Measurements from ENCODE around the gene ANKRD23.

DNA sequence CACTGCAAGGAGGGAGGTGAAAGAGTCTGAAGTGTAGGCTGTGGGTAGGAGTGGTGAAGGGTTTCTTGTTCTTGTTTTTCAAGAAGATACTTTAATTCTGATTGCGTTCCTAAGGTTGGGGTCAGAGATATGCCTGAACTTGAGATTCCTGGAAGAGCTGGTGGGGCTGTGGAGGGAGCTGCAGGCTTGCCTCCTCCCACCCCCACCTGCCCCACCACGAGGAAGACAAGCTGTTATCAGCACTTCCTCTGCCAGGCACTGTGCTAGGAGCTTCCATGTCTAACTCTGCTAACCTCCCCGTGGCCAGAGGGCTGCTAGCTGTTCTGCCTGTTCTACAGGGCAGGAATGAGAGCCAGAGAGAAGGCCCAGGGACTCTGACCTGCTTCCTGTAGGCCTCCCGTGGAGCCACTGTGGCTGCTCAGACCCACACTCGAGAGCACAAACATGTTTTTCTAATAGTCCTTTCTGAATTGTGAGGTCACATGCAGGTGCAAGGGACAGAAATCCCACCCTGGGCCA, 13.7 kb downstream of the ANKRD23 start:
- TF ChIP-seq, protein P1, sequence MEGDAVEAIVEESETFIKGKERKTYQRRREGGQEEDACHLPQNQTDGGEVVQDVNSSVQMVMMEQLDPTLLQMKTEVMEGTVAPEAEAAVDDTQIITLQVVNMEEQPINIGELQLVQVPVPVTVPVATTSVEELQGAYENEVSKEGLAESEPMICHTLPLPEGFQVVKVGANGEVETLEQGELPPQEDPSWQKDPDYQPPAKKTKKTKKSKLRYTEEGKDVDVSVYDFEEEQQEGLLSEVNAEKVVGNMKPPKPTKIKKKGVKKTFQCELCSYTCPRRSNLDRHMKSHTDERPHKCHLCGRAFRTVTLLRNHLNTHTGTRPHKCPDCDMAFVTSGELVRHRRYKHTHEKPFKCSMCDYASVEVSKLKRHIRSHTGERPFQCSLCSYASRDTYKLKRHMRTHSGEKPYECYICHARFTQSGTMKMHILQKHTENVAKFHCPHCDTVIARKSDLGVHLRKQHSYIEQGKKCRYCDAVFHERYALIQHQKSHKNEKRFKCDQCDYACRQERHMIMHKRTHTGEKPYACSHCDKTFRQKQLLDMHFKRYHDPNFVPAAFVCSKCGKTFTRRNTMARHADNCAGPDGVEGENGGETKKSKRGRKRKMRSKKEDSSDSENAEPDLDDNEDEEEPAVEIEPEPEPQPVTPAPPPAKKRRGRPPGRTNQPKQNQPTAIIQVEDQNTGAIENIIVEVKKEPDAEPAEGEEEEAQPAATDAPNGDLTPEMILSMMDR (IDR thresholded peaks at IDR 0.05; ENCODE audit: low read length) = no peak
- TF ChIP-seq EZH2 (optimal IDR thresholded peaks at IDR 0.05; ENCODE audit: low read depth, low read length) (no peak), EZH2phosphoT487 (IDR thresholded peaks at IDR 0.05; ENCODE audit: low read length) (no peak)
